Measurements from ENCODE around the gene ZBTB24.

Gene ZBTB24

DNA sequence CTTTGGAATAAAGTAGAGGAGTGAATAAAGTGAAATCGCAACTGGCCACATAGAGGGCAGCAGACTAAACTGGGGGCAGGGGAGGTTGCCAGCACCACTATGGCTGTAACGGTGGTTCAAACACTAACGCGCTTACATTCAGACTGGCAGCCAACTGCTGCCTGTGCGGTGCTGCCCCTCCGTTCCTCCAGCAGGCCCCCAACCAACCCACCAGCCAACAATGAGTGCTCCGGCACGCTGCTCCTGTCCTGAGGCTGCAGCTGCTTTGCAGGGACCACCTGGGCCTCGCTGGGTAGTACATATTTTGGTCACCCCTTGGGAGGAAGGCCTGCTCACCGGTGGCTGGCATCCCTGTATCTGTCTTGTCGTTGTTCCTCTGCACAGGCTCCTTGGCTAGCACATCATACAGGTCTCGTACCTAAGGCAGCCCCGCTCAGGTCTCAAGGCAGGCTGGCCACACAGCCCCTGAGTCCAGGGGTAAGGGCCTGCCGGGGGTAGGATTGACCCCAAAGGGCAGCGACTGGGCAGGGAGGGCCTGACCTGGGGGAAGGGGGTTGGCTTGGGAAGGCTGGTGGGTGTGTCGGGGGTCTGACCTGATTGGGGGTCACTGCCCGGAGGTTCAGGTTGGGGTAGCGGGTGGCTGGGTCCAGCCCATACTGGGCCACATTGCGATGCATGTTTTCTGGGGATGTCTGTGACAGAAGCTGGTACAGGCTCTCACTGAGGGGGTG lies 33.8 kb downstream of the ZBTB24 start:
- no peak for DNase-seq

DNA sequence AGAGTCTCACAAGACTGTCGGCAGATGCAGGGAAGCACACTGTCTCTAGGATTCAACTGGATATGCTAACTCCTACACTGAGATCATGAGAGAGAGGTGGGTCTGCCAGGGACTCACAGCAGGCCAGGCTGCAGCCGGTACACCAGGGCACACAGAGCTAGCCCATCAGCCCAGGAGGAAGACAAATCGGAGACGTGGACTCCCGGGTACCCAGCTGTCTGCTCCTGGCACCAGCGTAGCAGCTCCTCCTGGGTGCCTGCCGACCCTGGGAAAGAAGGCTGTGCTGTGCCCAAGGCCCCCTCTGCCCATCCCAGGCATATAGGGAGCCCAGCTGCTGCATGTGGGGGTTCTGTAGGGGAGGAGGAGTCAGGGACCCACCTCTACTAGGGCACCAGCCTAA lies 34.4 kb downstream of the ZBTB24 start:
- no peak for DNase-seq

DNA sequence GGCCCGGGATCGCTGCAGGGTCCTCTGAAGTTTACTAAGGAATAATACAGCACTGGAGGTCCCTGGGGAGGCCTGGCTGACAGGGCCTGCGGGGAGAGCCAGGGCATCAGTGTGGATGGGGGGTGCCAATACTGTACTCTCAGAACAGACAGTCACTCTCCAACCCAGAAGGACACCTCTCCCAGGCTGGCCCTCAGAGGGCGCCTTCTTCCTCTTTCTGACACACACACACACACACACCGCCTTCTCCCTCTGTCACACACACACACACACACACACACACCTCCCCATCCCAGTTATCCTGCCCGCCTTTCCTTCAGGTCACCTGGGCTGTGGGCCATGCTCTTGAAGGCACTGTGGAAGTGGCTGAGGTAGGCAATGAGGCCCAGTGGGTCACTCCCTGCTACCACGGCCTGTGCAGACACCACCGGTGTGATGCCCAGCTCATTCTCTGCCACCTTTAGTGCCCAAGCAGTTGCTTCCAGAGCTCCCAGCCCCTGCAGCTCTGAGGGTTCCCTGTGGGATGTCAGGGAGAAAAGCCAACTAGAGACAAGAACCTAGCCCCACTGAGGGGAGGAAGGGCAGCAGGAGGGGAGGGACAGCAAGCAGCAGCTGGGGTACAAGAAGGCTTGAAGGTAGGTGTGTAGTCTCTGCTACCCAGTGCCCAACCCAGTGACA lies 35.0 kb downstream of the ZBTB24 start:
- DNase-seq: peak; percentile 63

DNA sequence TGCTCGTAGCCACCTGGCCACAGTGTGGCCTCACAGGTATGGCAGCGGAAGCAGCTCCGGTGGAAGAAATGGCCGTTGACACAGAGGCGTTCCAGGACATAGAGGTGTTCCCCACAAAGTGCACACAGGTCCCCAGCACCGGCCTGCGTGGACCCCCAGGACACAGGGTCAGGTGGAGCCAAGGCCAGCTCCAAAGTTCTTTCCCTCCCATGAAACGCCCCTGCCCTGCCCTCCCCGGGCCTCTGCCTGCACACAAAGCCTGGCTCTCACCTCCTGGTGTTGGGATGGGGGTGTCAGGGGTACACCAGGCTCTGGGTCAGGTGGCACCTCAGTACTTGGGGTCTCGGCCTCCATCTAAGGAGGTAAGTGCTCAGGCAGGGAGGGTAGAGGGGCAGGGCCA lies 35.9 kb downstream of the ZBTB24 start:
- DNase-seq: no peak

DNA sequence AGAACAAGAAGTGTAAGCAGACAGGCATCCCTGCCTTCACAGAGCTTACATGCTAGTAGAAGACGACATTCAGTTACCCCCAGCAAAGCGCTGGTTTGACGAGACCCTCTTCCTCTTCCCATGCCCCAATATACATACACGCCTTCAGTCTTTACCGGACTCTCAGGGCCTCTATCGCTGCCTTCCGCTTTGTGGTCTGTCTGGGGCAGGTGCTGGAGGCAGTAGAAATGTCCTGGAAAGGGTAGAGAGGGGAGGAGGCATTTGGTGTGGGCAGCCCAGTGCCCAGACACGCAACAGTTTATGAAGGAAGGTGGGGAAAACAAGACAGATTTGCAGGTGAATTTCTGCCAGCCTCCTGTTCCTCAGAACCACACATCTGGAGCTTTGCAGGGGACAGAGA lies 36.5 kb downstream of the ZBTB24 start:
- DNase-seq: no peak

DNA sequence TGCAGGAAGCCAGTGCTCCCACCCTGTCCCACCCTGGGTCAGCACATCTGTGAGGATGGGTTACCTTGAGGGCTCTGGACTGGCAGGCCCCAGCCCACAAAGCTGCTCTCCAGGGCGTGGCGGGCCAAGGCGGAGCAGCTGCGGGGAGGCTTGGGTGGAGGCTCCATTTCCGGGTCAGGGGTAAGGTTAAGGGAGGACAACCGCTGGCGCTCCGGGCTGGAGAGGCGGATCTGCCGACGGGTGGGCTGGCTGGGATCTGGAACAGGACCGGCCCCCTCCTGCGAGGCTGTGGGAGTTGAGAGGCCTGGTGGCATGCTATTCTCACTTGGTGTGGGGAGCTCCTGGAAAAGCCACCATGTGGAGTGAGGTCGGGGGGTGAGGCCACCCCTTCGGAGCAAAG lies 36.9 kb downstream of the ZBTB24 start:
- DNase-seq: no peak

DNA sequence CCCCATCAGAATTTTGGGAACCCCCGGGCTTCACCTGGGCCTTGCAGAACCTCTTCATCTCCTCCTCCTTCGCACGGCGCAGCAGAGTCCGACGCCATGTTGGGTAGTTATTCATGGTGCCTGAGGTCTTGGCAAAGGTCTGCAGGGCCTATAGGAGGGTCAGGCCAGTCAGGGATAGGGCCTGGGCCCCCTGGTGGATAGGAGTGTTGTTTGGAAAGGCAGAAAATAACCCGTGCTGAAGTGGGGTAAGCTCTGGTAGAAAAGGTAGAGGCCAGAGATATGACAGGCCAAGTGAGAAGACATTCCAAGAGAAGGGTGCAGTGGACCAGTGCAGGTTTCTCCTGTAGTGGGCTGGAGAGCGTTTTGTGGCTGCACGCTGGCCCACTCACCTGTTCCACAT lies 37.6 kb downstream of the ZBTB24 start:
- no peak for DNase-seq

DNA sequence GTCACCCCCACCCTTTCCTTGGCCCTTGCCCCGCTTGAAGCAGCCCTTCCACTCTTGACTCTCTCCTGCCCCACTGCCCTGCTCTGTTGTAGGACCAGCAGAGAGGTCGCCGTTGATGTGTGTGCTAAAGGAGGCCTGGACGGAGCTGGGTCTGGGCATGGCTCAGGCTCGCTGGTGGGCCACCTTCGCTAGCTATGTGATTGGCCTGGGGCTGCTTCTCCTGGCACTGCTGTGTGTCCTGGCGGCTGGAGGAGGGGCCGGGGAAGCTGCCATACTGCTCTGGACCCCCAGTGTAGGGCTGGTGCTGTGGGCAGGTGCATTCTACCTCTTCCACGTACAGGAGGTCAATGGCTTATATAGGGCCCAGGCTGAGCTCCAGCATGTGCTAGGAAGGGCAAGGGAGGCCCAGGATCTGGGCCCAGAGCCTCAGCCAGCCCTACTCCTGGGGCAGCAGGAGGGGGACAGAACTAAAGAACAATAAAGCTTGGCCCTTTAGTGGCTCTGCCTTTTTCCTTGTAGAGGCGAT lies 39.5 kb downstream of the ZBTB24 start:
- no peak for DNase-seq

DNA sequence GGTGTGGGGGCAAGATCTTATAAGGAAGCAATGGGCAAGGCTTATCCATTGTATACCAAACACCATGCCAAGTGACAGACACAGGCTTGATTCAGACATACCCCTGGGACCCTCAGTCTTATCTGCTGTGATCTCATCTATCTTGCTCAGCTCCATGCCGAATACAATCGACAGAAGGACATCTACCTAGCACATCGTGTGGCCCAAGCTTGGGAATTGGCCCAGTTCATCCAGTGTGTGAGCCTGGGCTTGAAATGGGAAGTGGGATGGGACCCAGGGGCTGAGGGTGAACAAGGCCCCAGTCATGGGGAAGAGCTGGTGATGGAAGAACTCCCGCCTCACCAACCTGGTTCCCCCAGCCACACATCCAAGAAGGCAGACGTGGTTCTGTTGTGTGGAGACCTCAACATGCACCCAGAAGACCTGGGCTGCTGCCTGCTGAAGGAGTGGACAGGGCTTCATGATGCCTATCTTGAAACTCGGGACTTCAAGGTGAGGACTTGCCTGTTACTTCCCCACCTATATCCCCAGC lies 40.6 kb downstream of the ZBTB24 start:
- no peak for DNase-seq

DNA sequence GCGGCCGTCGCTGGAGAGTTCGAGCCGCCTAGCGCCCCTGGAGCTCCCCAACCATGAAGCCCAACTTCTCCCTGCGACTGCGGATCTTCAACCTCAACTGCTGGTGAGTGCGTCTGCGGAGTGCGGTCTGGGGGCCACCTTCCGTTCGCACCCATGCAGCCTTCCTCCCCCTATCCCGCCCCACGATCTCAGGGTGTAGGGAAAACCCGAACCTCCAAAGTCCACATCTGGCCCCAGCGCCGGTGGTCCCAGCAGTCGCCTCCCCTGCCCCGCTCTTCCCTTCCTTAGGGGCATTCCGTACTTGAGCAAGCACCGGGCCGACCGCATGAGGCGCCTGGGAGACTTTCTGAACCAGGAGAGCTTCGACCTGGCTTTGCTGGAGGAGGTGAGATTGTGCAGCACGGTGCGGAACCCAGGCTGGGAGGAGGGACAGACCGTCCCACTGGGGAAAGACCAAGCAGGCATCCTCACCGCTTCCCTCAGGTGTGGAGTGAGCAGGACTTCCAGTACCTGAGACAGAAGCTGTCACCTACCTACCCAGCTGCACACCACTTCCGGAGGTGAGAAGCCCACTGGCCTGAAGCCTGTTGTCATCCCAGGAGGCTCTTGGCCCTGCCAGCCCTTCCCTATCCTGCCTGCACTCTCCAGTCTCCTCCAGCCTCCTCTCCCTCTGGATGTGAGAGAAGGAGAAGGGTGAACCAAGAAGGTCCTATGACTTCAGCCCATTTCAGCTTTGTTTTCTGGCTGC lies 41.8 kb downstream of the ZBTB24 start:
- peak; percentile 53 for DNase-seq

DNA sequence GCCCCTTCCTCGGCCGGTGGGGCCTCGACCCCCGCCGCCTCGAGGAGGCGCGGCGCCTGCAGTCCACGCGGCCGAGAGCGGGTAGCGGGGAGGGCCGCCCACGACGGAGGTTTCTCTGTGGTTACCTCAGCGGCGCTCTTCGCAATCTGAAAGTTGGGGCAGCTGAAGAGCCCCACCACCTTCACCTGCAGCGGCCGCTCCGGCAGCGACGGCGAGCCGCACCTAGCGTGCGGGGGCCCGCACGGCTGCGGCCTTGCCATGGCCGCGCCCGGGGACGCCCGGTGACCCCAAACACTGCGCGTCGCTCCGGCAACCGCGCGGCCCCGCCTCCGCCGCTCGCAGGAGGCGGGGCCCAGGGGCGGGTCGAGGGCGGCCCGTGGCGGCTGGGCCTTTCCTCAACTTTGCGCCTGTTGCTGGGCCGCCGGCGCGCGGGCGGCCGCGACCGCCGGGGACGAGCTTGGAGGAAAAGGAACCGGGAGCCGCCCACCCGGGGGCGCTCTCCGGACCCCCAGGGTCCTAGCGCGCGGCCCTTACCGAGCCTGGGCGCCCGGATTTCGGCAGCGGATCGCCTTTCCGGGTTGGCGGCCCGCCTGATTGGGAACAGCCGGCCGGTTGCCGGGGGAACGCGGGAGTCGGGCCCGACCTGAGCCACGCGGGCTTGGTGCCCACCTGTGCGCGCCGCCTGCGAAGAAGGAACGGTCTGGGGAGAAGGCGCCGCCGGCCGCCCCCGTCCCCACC lies 42.5 kb downstream of the ZBTB24 start, which contains the start of the genes PPIL6 and SMPD2:
Gene PPIL6, minus strand, starts transcription at position 298 of the 738 bp plus-strand sequence. Its CDS starts 38 bp downstream, at position 260.
Gene SMPD2, plus strand, starts transcription at position 394 of the 738 bp plus-strand sequence. CDS start 398 bp downstream, outside the sequence.
- peak; percentile 78 for DNase-seq

DNA sequence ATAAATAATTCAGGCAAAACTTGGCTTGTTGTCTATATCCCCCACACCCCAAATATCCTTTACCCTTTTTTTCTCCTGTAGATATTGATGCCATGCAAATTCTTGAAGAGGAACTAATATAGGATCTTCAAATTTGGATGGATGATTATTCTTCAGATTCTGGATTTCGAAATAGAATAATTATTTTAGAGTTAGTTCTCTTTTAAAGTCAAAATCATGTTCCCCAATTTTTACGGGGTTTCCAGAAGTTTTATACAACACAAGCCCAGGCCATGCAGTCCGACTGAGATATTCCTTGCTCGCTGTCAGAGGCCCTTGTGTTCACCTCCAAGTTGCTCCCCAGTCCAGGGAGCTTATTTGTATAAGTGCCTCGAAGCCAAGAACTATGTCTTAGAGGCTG lies 47.0 kb downstream of the ZBTB24 start:
- no peak for DNase-seq

DNA sequence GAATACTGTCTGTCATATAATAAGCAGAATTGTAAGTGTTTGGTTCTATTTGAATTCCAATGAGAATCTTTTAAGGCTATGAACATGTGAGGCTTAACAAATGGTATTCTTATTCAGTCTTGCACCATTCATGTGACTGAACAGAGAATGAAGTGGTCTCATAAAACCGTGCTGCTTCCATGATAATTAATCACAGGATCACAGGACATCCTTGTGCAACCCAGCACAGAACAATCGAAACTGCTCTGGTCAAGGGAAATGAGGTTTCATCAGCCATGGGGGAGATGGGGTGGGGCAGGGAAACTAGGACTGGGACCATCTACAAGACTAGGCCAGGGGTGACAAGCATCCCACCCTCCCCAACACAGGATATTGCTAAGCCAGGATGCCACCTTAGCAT lies 48.6 kb downstream of the ZBTB24 start:
- peak; percentile 12 for DNase-seq

DNA sequence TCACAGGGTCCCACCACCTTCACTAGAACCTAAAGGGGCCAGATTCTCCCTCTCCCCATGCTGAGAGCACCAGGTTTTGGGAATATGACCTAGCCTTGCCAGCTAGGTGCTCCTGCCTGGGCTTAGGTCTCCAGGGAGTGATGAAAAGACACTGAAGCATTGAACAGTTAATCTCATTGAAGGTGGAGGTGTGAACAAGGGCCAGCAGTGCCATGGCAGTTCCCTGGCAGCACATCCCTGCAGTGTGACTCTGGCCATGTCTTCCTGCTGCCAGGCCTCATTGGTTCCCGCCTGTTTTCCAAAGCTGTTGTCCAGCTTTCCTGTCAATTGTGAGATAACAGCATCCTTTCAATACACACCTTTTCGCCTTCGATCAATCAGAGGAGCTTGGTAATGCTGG lies 53.5 kb downstream of the ZBTB24 start:
- no peak for DNase-seq

DNA sequence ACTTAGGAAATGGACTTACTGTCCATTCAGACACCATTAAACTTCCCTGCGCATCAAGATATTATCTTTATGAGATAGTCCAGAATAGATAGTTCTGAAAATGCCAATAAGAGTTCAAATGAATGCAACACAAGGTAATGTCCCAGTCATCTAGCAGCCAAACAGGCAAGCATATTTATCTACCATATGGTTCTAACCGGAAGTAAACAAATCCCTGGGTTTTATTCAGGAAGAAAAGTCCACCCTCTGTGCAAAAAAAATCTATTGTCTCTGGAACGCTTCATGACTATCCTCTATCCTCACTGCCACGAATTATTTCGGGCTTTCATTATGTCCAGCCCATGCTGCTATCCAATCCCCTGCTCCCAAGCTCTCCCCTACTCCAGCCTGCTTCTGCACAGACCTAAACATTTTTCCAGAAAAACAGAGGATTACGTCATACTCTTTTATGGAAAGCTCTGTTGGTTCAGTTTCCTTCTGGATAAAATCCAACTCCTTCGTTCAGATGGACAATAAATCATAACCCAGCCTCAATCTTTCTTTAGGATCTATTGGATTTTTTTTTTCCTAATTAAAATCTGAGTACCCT lies 54.0 kb downstream of the ZBTB24 start:
- DNase-seq: no peak

DNA sequence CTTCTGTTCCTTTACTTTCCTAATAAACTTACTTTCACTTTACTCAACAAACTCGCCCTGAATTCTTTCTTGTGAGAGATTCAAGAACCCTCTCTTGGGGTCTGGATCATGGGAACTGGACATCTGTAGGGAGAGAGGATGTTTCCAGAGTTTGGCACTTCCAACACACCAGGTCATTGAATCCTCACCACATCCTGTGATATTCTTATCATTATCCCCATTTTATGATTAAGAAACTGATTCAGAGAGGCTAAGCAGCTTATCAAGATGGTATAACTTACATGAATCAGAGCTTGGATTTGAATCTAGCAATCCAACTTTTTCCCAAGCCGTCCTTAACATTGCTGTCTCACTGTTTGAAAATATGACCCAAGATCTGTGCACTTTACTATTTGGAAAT lies 58.1 kb downstream of the ZBTB24 start:
- no peak for DNase-seq

DNA sequence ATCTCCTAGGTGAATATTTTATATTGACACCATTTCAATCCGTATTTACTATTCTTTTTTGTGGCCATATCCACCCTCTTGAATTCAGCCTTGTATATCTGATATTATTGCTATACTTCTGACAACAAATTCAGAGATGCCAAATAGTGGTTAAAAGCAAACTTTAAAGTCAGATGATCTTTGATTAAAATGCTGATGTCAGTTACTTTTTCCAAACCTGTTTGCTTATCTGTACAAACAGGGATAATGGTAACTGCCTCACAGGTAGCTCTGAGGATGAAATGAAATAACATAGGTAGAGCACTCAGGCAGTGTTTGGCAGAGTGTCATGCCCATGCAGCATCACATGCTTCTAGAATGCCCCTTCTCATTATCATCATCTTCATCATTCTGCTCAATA lies 61.8 kb downstream of the ZBTB24 start:
- no peak for DNase-seq

DNA sequence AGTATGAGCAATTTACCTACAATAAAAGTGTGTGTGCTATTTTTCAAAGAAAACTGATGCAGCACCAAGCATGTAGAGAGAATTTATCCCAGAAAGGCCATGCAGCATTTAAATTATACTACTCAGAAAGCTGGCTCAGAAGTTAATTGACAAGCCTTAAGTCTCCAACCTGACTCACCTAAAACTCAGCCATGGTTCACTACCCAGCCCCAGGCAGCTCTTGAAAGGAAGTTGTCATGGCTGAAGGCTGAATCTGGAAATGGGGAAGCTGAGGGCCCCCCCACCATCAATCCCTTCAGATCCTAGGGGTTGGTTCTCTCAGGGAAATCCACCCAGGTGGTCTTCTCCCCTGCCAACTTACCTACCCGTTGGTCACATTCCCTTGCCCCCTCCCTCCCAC lies 62.3 kb downstream of the ZBTB24 start:
- DNase-seq: no peak

DNA sequence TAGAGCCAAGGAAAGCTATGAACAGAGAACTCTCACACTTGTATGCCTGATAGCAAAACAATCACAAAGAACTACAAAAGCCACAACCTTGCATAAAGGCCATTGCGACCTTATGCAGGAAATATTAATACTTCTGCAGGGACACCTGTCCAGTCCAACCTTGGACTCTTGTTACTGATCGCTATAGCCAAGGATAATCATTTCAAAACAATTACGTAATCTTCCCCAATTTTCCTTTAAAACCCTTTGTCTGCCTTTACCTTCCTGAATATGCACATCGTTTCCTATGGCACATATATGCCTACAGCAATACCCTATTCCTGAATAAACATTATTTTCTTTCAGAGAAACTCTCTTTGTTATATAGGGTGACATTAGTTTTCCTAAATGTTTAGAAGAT lies 65.4 kb downstream of the ZBTB24 start:
- DNase-seq: no peak

All from MV-4-11 (cell line).